AG04450 (cell line): ENCODE measurements around the gene SPON1. TPM values are rescaled to one million over a fixed set of nuclear protein-coding genes. Genes with fewer than 3 reads are reported as not detected.

Experiments
- CTCF ChIA-PET: fragments of 300-600, 350-600 bp; formaldehyde crosslinking; extraction: SDS; loops from one replicate; lab custom pipeline; 2022; ENCODE audit warnings: antibody characterized with exemption, inconsistent platforms; lab: Charles Lee
- POLR2A ChIA-PET: fragments of 350-600 bp; formaldehyde crosslinking; extraction: SDS; loops from one replicate; lab custom pipeline; 2021; ENCODE audit warnings: antibody characterized with exemption, inconsistent platforms; lab: Yijun Ruan, JAX
- DNase-seq: peaks from one replicate; pipeline ENCODE4 v3.0.0-alpha.2; 2011; ENCODE audit warnings: low read depth, low spot score
- H3K27ac ChIP-seq: one replicate; pipeline ENCODE4 v1.5.1; 2012; ENCODE audit warnings: low read depth, low read length, control low read depth
- H3K27me3 ChIP-seq: one replicate; pipeline ENCODE4 v1.6.0; 2012; ENCODE audit warnings: low read length; ENCODE audit not compliant: control insufficient read depth, insufficient read depth
- H3K4me3 ChIP-seq: 2 replicates; pipeline ENCODE4 v1.5.1; 2011; ENCODE audit warnings: mild to moderate bottlenecking, low read depth, low read length, control low read depth
- H3K9me3 ChIP-seq: 2 replicates; pipeline ENCODE4 v1.5.1; 2012; ENCODE audit warnings: low read length; ENCODE audit not compliant: control insufficient read depth, insufficient read depth
- polyA plus RNA-seq: library from polyadenylated mRNA; depleted of rRNA; stranded (reverse); fragments of >200 nt; gene quantifications from 2 replicates; pipeline ENCODE4 v1.2.3, GENCODE V29; 2011
- TF ChIP-seq, protein P1 (sequence below): IDR thresholded peaks from 2 replicates; pipeline ENCODE4 v1.5.1; 2011; ENCODE audit warnings: low read depth, low read length, control low read depth, inconsistent platforms

Gene SPON1
- polyA plus RNA-seq, 1 experiment: 0.53 TPM

DNA sequence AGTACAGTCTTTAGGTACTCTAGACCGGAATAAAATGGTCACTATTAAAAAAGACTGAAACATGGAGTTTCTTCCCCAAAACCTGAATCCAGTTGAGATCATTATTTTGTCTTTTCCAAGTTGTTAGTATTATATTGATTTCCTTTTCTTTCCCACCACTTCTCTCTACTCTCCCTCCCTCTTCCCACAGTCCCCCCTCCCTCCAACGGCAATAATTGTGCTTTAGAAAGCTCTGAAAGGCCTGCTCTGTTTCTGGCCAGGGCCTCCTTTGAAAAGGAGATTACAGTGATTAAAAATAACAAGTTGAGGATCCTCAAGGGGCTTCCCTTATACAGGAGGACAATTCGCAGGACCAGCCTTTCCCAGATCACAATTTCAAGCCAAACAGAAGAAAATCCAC lies 3.5 kb downstream of the SPON1 start:
- TF ChIP-seq, protein P1, sequence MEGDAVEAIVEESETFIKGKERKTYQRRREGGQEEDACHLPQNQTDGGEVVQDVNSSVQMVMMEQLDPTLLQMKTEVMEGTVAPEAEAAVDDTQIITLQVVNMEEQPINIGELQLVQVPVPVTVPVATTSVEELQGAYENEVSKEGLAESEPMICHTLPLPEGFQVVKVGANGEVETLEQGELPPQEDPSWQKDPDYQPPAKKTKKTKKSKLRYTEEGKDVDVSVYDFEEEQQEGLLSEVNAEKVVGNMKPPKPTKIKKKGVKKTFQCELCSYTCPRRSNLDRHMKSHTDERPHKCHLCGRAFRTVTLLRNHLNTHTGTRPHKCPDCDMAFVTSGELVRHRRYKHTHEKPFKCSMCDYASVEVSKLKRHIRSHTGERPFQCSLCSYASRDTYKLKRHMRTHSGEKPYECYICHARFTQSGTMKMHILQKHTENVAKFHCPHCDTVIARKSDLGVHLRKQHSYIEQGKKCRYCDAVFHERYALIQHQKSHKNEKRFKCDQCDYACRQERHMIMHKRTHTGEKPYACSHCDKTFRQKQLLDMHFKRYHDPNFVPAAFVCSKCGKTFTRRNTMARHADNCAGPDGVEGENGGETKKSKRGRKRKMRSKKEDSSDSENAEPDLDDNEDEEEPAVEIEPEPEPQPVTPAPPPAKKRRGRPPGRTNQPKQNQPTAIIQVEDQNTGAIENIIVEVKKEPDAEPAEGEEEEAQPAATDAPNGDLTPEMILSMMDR: no peak
- H3K27me3 ChIP-seq: peaks cover 71% of the 10 kb centered on the region
- CTCF ChIA-PET: interaction anchor here (1.0 to 7.2 kb wide), 3 partner anchors 9 to 182 kb away, joined by 3 to 37 read pairs (median 3); no protein-coding TSS in a partner anchor
- H3K9me3 ChIP-seq: no peaks in the 10 kb centered on the region; the same call in 1 of the 2 replicates
- no peak overlapping the region for H3K27ac ChIP-seq
- no peak overlapping the region for H3K4me3 ChIP-seq
- DNase-seq: no peak
- POLR2A ChIA-PET: no interaction called here

DNA sequence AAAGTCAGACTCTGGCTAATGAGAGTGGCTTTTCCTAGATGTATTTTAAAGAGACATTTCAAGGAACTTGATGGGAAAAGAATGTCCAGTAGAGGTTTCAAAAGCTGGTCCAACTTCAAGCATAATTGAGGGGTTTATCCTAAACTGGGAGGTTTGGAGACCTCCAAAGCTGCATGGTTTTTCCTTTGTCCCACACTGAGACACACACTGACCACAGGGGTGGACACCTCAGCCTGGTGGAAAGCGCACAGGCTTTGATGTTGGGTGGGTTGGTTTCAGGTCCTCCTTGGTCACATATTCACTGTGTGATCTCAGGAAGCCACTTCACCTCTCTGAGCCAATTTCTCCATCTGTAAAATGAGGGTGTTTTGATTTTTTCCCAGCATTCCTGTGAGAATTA lies 4.0 kb downstream of the SPON1 start:
- CTCF ChIA-PET: interaction anchor here (1.0 to 7.2 kb wide), 2 partner anchors 10 to 181 kb away, joined by 3 to 37 read pairs; no protein-coding TSS in a partner anchor
- TF ChIP-seq, protein P1: no peak

GRCh38 chr11:13970986-13971385 lies 8.5 kb downstream of the SPON1 start:
- Histone ChIP-seq H3K9me3 (no peaks in the 10 kb centered on the region), H3K4me3 (no peak overlapping the region), H3K27me3 (peaks cover 24% of the 10 kb centered on the region), H3K27ac (no peak overlapping the region)
- DNase-seq: no peak
- TF ChIP-seq, protein P1: peak; percentile 45
- ChIA-PET POLR2A (no interaction called here), CTCF (interaction anchor here (1.0 to 7.2 kb wide), 5 partner anchors 14 to 279 kb away, joined by 3 to 37 read pairs (median 4); no protein-coding TSS in a partner anchor)

More for the DNA sequence above, 4.0 kb downstream of the SPON1 start:
- Histone ChIP-seq H3K4me3 (no peak overlapping the region), H3K27ac (no peak overlapping the region), H3K27me3 (peaks cover 66% of the 10 kb centered on the region), H3K9me3 (no peaks in the 10 kb centered on the region; the same call in 1 of the 2 replicates)
- DNase-seq: no peak
- POLR2A ChIA-PET: no interaction called here

GRCh38 chr11:13972043-13972910 lies 9.8 kb downstream of the SPON1 start:
- no peak overlapping the region for H3K4me3 ChIP-seq
- no peak overlapping the region for H3K27ac ChIP-seq
- CTCF ChIA-PET: interaction anchor here (0.7 to 7.2 kb wide), 3 partner anchors 15 to 278 kb away, joined by 3 to 37 read pairs (median 26); no protein-coding TSS in a partner anchor
- TF ChIP-seq, protein P1: no peak
- H3K27me3 ChIP-seq: peaks cover 19% of the 10 kb centered on the region
- H3K9me3 ChIP-seq: no peaks in the 10 kb centered on the region
- no peak for DNase-seq
- POLR2A ChIA-PET: no interaction called here

DNA sequence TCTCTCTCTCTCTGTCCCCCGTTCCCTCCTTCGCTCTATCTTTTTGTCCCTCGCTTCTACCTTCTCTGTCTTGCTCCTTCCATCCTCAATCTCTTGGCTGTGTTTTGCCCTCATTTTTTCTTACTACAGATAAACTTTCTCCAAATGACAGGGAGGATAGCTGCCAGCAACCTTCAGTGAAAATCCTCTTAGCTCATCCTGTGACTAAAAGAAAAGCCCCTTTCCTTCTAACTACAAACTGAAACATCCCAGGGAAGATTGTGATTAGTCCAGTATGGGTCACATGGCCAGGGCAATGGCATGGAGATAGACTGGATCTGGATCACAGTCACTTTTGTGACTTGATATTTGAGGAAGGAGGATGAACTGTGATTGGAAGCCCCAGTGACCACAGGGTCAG lies 10.4 kb downstream of the SPON1 start:
- TF ChIP-seq, protein P1: no peak
- Histone ChIP-seq H3K4me3 (no peak overlapping the region), H3K27ac (no peak overlapping the region), H3K9me3 (no peaks in the 10 kb centered on the region), H3K27me3 (peaks cover 18% of the 10 kb centered on the region)
- ChIA-PET POLR2A (no interaction called here), CTCF (interaction anchor here (0.7 to 1.0 kb wide), 2 partner anchors 17 to 277 kb away, joined by 3 read pairs; no protein-coding TSS in a partner anchor)
- DNase-seq: no peak
